IPS-18c (cell line): Measurements from ENCODE around the gene ZNF547.

Experiments used
- H3K4me3 ChIP-seq: 2 replicates; pipeline ENCODE4 v1.7.0; 2013; ENCODE audit warnings: low read depth, mild to moderate bottlenecking, low read length, moderate library complexity; ENCODE audit not compliant: insufficient read depth
- H3K9me3 ChIP-seq: one replicate; pipeline ENCODE4 v1.6.1; 2013; ENCODE audit warnings: mild to moderate bottlenecking, low read length, moderate library complexity; ENCODE audit not compliant: control insufficient read depth, insufficient read depth

The ZNF547 gene

DNA sequence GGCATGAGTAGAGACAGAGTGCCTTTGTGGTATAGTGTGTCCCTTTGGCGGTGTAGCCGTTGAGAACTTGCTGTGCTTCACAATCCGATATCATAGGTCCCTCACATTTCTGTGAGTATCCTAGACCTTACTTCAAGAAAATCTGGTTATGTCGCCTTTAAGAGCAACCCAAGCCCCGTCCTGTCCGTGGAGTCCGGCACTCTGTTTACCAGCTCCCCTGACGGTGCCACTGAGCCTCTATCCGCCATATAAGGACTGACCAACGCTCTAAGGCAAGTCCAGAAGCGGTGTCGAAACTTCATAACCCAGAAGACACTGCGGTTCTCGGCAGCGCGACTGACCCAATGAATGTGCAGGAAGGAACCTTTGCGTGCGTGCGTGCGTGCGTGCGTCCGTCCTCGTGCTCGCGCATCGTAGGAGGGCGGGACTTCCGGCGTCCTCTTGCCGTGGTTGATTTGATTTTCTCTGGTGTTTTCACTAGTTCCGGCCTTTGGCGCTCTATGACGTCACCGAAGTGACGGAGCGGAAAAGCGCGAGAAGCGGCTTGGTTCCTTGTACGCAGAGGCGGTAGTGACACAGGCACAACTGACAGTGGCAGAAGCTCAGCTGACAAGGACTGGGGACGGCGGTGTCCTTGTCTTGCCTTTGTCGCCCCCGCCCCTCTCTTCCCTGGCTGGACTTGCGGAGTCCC lies at the start of gene ZNF547, which contains the start of gene TRAPPC2B:
TSS of gene ZNF547 (plus strand) at position 555 of the 691 bp plus-strand sequence. CDS start 5,005 bp downstream, outside the sequence.
TSS of gene TRAPPC2B (plus strand) at position 555 of the 691 bp plus-strand sequence. CDS start 1,283 bp downstream, outside the sequence.
- Histone ChIP-seq H3K4me3 (peak within 1 kb of the TSS; percentile 84), H3K9me3 (no peaks in the 10 kb centered on the region)

DNA sequence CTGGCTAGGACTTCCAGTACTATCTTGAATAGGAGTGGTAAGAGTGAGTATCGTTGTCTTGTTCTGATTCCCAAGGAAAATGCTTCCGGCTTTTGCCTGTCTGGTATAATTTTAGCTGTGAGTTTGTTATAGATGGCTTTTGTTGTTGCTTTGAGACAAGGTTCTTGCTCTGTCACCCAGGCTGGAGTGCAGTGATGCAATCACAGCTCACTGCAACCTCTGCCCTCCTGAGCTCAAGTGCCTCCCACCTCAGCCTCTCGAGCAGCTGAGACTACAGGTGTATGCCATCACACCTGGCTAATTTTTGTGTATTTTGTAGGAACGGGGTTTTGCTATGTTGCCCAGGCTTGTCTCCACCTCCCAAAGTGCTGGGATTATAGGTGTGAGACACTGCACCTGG lies 49.2 kb upstream of the ZNF547 start:
- Histone ChIP-seq H3K4me3 (no peak overlapping the region), H3K9me3 (no peaks in the 10 kb centered on the region)

DNA sequence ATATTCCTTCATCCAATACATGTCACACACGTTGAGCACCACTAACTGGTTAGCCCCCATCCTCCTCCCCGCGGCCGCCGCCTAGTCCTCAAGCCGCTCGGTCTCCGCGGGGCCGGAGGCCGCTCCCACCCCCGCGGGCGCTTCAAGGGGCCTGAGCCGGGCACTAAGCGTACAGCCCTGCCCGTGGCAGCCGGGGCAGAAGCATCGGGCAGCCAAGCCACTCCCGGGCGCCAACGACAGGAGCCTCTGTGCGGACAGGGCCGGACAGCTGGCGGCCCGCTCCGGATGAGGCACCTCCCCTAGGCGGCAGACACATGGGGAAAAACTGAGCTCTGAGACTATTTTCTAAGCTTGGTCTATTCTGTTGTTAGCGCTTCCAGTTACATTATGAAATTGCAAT lies 45.8 kb upstream of the ZNF547 start:
- Histone ChIP-seq H3K9me3 (no peaks in the 10 kb centered on the region), H3K4me3 (no peak overlapping the region)

DNA sequence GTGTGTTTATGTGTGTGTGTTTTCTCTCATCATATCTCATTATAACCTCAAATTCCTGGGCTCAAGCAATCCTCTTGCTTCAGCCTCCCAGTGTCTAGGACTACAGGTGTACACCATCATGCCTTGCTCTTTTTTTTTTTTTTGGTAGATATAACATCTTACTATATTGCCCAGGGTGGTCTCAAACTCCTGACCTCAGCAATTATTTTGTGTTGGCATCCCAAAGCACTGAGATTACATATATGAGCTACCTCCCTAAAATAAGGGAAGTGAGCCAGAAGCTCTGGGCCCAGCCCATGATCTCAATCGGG lies 43.5 kb upstream of the ZNF547 start:
- Histone ChIP-seq H3K4me3 (peak overlapping the region; percentile 85; the same call in 1 of the 2 replicates), H3K9me3 (no peaks in the 10 kb centered on the region)

DNA sequence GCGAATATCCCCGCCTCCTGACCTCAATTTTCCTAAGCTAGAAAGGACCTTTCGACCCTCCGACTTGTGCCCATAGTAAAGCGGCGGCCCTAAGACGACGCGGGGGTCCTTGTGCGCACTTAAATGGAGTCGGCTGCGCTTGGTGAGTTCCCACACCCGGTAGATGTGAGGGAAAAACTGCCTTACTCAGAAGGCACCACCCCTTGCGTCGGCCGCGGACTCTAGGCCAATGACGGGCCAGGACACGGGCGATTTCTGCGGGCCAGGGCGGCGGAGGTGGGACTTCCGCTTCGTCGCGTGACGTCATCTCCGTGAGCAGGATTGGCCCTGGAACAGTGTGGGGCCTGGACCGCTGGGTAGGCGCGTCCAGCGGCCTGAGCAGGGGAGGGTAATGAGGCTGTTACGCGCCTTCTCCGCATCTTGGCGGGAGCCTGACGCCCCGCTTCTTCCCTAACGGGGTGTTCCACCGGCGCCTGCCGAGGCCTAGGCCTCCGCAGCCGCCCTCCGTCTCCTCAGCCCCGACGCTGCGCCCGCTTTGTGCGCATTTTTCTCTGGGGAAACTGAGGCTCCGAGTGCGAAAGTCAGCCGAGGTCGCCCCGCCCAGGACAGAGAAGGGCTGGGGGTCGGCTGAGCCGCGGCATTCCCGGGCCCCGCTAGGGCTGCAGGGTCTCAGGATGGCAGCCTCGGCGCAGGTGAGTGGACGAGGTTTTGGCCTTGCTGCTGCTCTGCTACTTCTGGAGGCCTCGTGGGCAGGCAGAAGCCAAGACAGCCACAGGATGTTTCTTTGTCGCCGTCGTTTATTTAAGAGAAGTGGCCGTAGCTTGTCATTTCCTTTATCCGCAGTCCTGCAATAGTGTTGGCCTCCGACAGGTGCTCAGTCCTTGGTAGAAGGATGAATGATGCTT lies 42.9 kb upstream of the ZNF547 start, which contains the start of gene ZNF543:
TSS of gene ZNF543 (plus strand) at position 293 of the 905 bp plus-strand sequence. CDS start at position 675, 382 bp downstream.
- Histone ChIP-seq H3K4me3 (peak within 1 kb of the TSS; percentile 85), H3K9me3 (no peaks in the 10 kb centered on the region)

DNA sequence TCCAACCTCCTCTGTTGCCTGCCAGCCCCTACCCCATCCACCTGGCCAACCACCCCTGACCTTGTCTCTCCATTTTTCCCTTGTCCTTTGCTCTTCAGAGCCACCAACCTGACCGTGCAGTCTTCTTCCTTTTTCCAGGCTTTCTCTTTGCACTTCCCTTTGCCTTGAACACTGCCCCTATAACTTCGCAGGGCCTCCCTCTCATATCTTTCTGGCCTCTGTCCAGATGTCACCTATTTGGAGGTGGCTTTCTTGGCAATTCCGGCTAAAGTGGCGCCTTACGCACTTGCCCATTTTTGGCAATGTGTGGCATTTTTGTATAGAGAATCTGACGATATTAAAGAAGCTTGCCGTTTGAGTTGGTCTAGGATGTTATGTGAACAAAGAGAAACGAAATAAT lies 42.2 kb upstream of the ZNF547 start:
- Histone ChIP-seq H3K4me3 (peak overlapping the region; percentile 85), H3K9me3 (no peaks in the 10 kb centered on the region)

DNA sequence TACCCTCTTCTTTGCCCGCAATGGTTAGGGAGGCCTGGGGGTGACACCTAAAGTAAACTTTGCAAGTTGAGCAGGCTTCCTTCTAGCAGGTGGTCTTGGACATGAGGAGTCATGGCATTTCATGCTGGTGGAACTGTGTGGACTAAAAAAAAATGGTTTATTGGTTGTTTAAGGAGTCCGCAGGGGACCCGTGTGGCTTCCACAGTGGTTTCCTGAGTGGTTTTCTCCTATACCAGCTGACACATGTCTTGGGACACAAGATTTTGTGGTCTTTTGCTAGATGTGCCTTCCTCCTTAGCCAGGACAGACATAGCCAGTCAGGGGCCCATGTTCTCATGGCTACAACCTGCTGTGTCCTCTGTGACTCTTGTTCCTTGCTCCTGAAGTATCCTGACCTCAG lies 41.6 kb upstream of the ZNF547 start:
- peak overlapping the region; percentile 85 for H3K4me3 ChIP-seq
- H3K9me3 ChIP-seq, result no peaks in the 10 kb centered on the region

DNA sequence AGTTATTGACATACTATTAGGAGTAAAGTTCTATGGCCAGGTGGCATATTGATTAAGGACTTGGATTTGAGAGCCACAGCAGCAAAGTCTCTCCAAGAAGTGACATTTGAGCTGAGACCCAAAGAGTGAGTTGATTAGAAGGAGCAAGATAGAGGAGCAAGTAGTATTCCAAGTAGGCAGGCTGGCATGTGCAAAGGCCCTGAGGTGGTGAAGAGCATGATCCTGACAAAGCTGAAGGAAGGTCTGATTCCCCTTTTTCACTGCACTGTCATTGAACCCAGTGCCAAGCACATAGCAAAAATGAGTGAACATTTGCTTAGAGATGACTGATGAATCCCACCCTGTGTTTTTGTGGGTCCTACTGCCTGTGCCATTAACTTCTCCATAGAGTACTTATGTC lies 38.4 kb upstream of the ZNF547 start:
- Histone ChIP-seq H3K4me3 (no peak overlapping the region), H3K9me3 (no peaks in the 10 kb centered on the region)

DNA sequence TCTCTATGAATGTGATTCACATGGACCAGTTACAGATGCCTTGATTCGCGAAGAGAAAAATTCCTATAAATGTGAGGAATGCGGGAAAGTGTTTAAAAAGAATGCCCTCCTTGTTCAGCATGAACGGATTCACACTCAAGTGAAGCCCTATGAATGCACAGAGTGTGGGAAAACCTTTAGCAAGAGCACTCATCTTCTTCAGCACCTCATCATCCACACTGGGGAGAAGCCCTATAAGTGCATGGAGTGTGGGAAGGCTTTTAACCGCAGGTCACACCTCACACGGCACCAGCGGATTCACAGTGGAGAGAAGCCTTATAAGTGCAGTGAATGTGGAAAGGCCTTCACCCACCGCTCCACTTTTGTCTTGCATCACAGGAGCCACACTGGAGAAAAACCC lies 35.4 kb upstream of the ZNF547 start:
- Histone ChIP-seq H3K4me3 (no peak overlapping the region), H3K9me3 (no peaks in the 10 kb centered on the region)

DNA sequence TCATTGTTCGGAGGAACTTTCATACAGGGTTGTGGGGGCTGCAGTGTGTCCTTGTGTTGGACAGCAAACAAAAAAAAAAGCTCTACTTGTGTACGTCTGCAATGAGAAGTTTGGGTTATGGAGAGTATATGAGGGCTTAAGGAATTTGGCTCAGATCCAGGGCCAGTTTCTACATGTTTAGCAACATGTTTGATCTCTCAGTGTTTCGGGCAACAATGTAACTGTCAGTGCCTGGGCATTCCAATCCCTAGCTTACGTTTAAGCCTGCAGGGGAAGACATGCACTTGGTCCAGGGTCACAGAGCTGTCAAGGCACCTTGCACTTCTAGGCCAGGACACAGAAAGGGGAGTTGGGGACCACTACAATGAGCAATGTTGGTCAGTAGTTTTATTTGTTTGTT lies 29.2 kb upstream of the ZNF547 start:
- Histone ChIP-seq H3K9me3 (no peaks in the 10 kb centered on the region), H3K4me3 (no peak overlapping the region)

DNA sequence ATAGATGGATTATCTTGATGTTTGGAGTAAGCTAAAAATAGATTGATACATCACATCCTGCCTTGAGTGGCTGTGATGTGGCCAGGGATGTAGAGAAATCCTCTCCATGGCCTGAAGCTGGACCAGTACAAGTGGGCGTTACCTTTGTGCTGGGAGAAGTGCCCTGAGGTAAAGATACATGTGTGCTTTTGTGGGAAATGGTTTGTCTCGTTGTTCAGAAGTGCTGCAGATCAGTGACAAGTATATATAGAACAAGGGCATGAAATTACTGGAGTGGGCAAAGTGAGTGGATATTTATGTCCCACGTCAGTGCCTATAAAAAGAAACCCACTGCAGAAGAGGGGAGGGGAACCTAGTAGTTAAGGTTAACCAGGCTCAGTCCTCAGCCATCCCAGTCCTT lies 24.5 kb upstream of the ZNF547 start:
- Histone ChIP-seq H3K4me3 (no peak overlapping the region), H3K9me3 (no peaks in the 10 kb centered on the region)

DNA sequence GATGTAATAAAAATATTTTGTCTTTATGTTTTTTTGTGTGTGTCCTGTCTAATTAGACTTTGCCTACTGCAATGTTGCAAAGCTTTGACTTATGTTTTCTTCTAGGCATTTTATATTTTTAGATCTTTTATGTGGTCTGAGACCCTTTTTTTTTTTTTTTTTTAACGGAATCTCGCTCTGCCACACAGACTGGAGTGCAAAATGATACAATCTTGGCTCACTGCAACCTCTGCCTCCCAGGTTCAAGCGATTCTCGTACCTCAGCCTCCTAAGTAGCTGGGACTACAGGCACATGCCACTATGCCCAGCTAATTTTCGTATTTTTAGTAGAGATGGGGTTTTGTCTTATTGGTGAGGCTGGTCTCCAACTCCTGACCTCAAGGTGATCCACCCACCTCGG lies 20.8 kb upstream of the ZNF547 start:
- Histone ChIP-seq H3K9me3 (no peaks in the 10 kb centered on the region), H3K4me3 (no peak overlapping the region)

DNA sequence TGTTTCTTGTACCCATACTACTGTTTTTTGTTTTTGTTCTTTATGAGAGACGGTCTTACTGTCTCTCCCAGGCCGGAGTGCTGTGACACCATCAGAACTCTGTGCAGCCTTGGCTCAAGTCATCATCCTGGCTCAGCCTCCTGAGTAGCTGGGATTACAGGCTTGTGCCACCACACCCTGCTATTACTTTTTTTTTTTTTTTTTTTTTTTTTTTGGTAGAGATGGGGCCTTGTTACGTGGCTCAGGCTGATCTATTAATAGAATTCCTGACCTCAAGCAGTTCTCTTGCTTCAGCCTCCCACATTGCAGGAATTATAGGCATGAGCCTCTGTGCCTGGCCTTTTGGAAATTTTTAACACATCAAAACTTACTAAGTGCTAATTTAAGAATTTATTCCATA lies 15.2 kb upstream of the ZNF547 start:
- no peak overlapping the region for H3K4me3 ChIP-seq
- H3K9me3 ChIP-seq, result no peaks in the 10 kb centered on the region

DNA sequence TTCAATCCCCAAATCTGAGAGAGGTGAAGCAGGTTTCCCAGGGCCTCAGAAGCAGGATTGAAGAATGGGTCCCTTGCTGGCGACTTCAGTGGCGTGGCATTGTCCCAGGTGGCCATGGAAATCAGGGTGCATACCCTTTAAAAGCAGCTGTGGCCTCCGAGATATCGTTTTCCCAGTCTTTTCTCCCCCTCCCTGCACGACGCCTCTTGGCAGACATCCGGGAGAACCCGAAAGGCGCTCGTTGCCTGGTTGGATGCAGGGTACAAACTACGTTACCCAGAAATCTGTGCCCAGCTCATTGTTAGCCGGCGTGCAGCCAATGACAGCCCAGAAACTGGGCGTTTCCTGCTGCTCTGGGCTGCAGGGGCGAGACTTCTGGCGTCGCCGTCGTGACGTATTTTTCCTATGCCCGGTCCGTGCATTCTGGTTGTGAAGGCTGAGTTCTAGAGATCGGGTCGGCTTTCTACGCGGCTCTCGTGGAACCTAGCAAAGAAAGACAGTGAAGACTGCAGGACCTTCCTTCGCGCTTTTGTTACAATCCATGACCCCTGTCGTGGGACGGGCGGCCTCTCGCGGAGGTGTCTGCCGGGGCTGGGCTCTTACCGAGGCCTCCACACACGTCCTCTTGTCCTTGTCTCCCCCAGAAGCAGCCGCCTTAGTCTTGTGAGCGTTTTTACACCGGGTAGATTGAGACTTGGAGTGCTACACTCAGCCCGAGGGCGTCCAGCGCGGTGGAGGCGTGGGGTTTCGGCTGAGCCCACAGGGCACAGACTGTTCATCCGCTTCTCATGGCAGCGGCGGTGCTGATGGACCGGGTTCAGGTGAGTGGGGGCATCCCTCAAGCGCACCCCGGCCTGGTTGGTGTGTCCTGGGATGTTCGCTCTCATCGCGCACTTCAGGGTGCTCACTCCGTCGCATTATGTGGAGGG lies 12.2 kb upstream of the ZNF547 start, which contains the start of gene ZNF304:
TSS of gene ZNF304 (plus strand) at position 395 of the 929 bp plus-strand sequence. CDS start at position 789, 394 bp downstream.
- H3K4me3 ChIP-seq, result peak within 1 kb of the TSS; percentile 94
- no peaks in the 10 kb centered on the region for H3K9me3 ChIP-seq

DNA sequence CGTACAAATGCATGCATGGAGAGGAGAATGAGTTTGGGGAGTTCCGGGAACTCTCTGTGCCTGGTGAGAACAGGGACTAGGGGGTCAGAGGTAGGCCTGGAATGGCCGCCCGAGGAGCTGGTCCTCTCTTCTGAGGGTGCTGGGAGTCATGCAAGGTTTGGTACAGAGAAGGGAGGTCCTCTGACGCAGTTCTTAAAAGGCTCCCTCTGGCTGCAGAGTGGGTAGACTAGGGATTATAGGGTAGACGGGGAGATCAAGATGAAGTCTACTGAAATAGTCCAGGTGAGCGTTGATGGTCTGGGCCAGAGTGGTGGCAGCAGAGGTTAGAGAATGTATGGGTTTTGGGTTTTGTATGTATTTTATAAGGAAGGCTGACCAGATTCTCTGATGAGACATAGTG lies 11.5 kb upstream of the ZNF547 start:
- no peaks in the 10 kb centered on the region for H3K9me3 ChIP-seq
- peak overlapping the region; percentile 94 for H3K4me3 ChIP-seq

DNA sequence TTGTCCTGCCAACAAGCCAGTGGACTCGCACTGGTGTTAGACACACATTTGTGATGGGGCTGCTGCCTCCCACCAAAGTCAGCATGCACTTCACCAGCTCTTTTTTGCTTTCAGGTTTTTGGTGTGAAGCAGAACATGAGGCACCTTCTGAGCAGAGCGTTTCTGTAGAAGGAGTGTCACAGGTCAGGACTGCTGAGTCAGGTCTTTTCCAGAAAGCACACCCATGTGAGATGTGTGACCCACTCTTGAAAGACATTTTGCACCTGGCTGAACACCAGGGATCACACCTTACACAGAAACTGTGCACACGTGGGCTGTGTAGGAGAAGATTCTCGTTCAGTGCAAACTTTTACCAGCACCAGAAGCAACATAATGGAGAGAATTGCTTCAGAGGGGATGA lies 7.4 kb upstream of the ZNF547 start:
- Histone ChIP-seq H3K9me3 (no peaks in the 10 kb centered on the region), H3K4me3 (no peak overlapping the region)

DNA sequence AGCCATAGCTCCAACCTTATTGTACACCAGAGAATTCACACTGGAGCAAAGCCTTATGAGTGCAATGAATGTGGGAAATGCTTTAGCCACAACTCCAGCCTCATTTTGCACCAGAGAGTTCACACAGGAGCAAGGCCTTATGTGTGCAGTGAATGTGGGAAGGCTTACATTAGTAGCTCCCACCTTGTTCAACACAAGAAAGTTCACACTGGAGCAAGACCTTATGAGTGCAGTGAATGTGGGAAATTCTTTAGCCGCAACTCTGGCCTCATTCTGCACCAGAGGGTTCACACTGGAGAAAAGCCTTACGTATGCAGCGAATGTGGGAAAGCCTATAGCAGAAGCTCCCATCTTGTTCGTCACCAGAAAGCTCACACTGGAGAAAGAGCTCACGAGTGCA lies 5.9 kb upstream of the ZNF547 start:
- H3K9me3 ChIP-seq, result no peaks in the 10 kb centered on the region
- H3K4me3 ChIP-seq, result no peak overlapping the region
